ENCODE measurements around the gene DEPDC5.

DNA sequence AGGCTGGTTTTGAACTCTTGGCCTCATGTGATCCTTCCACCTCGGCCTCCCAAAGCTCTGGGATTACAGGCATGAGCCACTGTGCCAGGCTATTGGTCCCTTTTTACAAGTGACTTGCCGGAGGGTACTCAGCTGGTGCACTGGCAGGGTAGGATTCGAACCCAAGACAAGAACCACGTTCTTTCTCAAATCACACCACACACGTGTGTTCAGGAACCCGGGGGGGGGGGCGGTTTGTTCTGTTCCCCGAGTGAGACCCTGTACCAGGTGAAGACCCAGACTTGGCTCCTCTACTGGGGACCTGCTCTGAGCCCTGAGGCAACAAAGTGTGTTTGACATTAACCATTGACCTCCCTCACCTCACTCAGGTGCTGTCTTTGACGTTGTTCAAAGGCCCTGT, 186.7 kb downstream of the DEPDC5 start:
- TF ChIP-seq, protein P1, sequence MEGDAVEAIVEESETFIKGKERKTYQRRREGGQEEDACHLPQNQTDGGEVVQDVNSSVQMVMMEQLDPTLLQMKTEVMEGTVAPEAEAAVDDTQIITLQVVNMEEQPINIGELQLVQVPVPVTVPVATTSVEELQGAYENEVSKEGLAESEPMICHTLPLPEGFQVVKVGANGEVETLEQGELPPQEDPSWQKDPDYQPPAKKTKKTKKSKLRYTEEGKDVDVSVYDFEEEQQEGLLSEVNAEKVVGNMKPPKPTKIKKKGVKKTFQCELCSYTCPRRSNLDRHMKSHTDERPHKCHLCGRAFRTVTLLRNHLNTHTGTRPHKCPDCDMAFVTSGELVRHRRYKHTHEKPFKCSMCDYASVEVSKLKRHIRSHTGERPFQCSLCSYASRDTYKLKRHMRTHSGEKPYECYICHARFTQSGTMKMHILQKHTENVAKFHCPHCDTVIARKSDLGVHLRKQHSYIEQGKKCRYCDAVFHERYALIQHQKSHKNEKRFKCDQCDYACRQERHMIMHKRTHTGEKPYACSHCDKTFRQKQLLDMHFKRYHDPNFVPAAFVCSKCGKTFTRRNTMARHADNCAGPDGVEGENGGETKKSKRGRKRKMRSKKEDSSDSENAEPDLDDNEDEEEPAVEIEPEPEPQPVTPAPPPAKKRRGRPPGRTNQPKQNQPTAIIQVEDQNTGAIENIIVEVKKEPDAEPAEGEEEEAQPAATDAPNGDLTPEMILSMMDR (conservative IDR thresholded peaks at IDR 0.05), result no peak
- no peak for TF ChIP-seq ZFX (IDR thresholded peaks at IDR 0.05)

All from C4-2B (cell line).